HG03432 (cell line): ENCODE measurements around the gene ANXA1.

Experiments
- ATAC-seq: cut with Tn5 transposase; IDR thresholded peaks from one replicate; pipeline ENCODE4 v1.9.1; 2021; ENCODE audit warnings: mild to moderate bottlenecking, moderate library complexity; ENCODE audit not compliant: unreplicated experiment

ANXA1 gene

GRCh38 chr9:73137286-73137899 lies 14.3 kb upstream of the ANXA1 start:
- no peak for ATAC-seq

GRCh38 chr9:73137914-73138313 lies 13.8 kb upstream of the ANXA1 start:
- ATAC-seq: no peak

- no peak for ATAC-seq
These were observed 13.1 kb upstream of the ANXA1 start for GRCh38 chr9:73138516-73138915.

- ATAC-seq: no peak
These were observed 10.4 kb upstream of the ANXA1 start for GRCh38 chr9:73141282-73141681.

GRCh38 chr9:73143711-73144328 lies 7.8 kb upstream of the ANXA1 start:
- no peak for ATAC-seq

GRCh38 chr9:73146111-73146815 lies 5.4 kb upstream of the ANXA1 start:
- ATAC-seq: no peak

GRCh38 chr9:73148447-73148937 lies 3.2 kb upstream of the ANXA1 start:
- no peak for ATAC-seq

- peak; percentile 83 for ATAC-seq
These were observed 2.1 kb upstream of the ANXA1 start for GRCh38 chr9:73149371-73150067.

GRCh38 chr9:73152543-73152844 lies 829 bp downstream of the ANXA1 start:
- ATAC-seq: no peak

- peak; percentile 70 for ATAC-seq
These were observed 1.3 kb downstream of the ANXA1 start for GRCh38 chr9:73152953-73153352.

- ATAC-seq: no peak
These were observed 2.1 kb downstream of the ANXA1 start for GRCh38 chr9:73153793-73154227.

- ATAC-seq: no peak
These were observed 2.6 kb downstream of the ANXA1 start for GRCh38 chr9:73154271-73154670.

GRCh38 chr9:73154722-73155121 lies 3.1 kb downstream of the ANXA1 start:
- no peak for ATAC-seq

GRCh38 chr9:73155377-73155776 lies 3.7 kb downstream of the ANXA1 start:
- no peak for ATAC-seq

GRCh38 chr9:73155968-73156864 lies 4.6 kb downstream of the ANXA1 start:
- ATAC-seq: no peak

- ATAC-seq: no peak
These were observed 5.2 kb downstream of the ANXA1 start for GRCh38 chr9:73156865-73157187.

- no peak for ATAC-seq
These were observed 6.1 kb downstream of the ANXA1 start for GRCh38 chr9:73157811-73158210.

GRCh38 chr9:73158723-73159122 lies 7.1 kb downstream of the ANXA1 start:
- ATAC-seq: no peak

GRCh38 chr9:73160868-73161267 lies 9.2 kb downstream of the ANXA1 start:
- ATAC-seq: no peak

- ATAC-seq: peak; percentile 39
These were observed 11.5 kb downstream of the ANXA1 start for GRCh38 chr9:73162987-73163768.
